Measurements from ENCODE around the gene ODAD4.

The ODAD4 gene

GRCh38 chr17:41942626-41943373 lies 12.4 kb downstream of the ODAD4 start:
- no peak for DNase-seq (ENCODE audit: low spot score)

- no peak for DNase-seq (ENCODE audit: low spot score)
Observed at GRCh38 chr17:41943492-41943891, 13.1 kb downstream of the ODAD4 start.

GRCh38 chr17:41944943-41945342 lies 14.5 kb downstream of the ODAD4 start:
- no peak for DNase-seq (ENCODE audit: low spot score)

- no peak for DNase-seq (ENCODE audit: low spot score)
Observed at GRCh38 chr17:41948762-41949460, 18.5 kb downstream of the ODAD4 start.

- no peak for DNase-seq (ENCODE audit: low spot score)
Observed at GRCh38 chr17:41956522-41956921, 26.1 kb downstream of the ODAD4 start.

GRCh38 chr17:41957031-41957868 lies 26.8 kb downstream of the ODAD4 start:
- no peak for DNase-seq (ENCODE audit: low spot score)

GRCh38 chr17:41957869-41958439 lies 27.5 kb downstream of the ODAD4 start:
- DNase-seq (ENCODE audit: low spot score), result no peak

GRCh38 chr17:41959030-41959335 lies 28.6 kb downstream of the ODAD4 start:
- no peak for DNase-seq (ENCODE audit: low spot score)

GRCh38 chr17:41959336-41960095 lies 29.1 kb downstream of the ODAD4 start:
- peak; percentile 44 for DNase-seq (ENCODE audit: low spot score)

GRCh38 chr17:41962111-41962510 lies 31.7 kb downstream of the ODAD4 start:
- DNase-seq (ENCODE audit: low spot score), result no peak

GRCh38 chr17:41962768-41963434 lies 32.5 kb downstream of the ODAD4 start:
- DNase-seq (ENCODE audit: low spot score), result peak; percentile 76

- DNase-seq (ENCODE audit: low spot score), result peak; percentile 36
Observed at GRCh38 chr17:41965694-41966462, 35.5 kb downstream of the ODAD4 start.

- DNase-seq (ENCODE audit: low spot score), result peak; percentile 99
Observed at GRCh38 chr17:41966463-41967140, 36.2 kb downstream of the ODAD4 start, which contains the start of gene CNP. CNP (plus strand) TSS chr17:41966795; CDS start chr17:41966885, 90 bp downstream.

GRCh38 chr17:41967141-41967920 lies 36.9 kb downstream of the ODAD4 start:
- no peak for DNase-seq (ENCODE audit: low spot score)

- DNase-seq (ENCODE audit: low spot score), result no peak
Observed at GRCh38 chr17:41967921-41968578, 37.6 kb downstream of the ODAD4 start.

GRCh38 chr17:41968676-41969075 lies 38.3 kb downstream of the ODAD4 start:
- DNase-seq (ENCODE audit: low spot score), result no peak

- no peak for DNase-seq (ENCODE audit: low spot score)
Observed at GRCh38 chr17:41970901-41971331, 40.5 kb downstream of the ODAD4 start.

Data from AG08395 (cell line).